K562 (cell line): ENCODE data around the gene KCNH2. TPM values are rescaled to one million over a fixed set of nuclear protein-coding genes. Genes with fewer than 3 reads are reported as not detected.
A peak's percentile ranks its signal among the peaks of the same experiment; 100 is the strongest.

Experiments used
- BCL6 ChIP-seq: fragments of 250-450 bp; sonication (Bioruptor Pico); IDR thresholded peaks from 2 replicates; pipeline ENCODE4 v1.4.0; 2020
- BRD4 ChIP-seq: fragments of 200-600 bp; sonication (generic); IDR thresholded peaks from 2 replicates; pipeline ENCODE4 v1.6.1; 2017; ENCODE audit warnings: inconsistent platforms
- CREB3 ChIP-seq: fragments of 450-650 bp; conservative IDR thresholded peaks from 2 replicates; pipeline ENCODE4 v1.6.1; 2016; ENCODE audit warnings: missing genetic modification characterization, low read depth, mild to moderate bottlenecking, missing compliant biosample characterization, moderate library complexity
- DEAF1 ChIP-seq: fragments of 450-650 bp; formaldehyde crosslinking; IDR thresholded peaks from 2 replicates; pipeline ENCODE4 v1.4.0; 2020; ENCODE audit warnings: mild to moderate bottlenecking, moderate library complexity
- E4F1 ChIP-seq: fragments of 250-450 bp; sonication (Bioruptor Pico); IDR thresholded peaks from 2 replicates; pipeline ENCODE4 v1.5.0; 2021; ENCODE audit warnings: mild to moderate bottlenecking, borderline replicate concordance
- ELF2 ChIP-seq: fragments of 250-450 bp; sonication (Bioruptor Pico); IDR thresholded peaks from 2 replicates; pipeline ENCODE4 v1.5.0; 2021; ENCODE audit warnings: mild to moderate bottlenecking
- HDGF ChIP-seq: fragments of 450-650 bp; IDR thresholded peaks from 2 replicates; pipeline ENCODE4 v1.6.1; 2016
- MBD2 ChIP-seq: sonication (generic); IDR thresholded peaks from 2 replicates; pipeline ENCODE4 v1.6.1; 2016; ENCODE audit warnings: low read depth, borderline replicate concordance
- NFE2L1 ChIP-seq: fragments of 450-650 bp; IDR thresholded peaks from 2 replicates; pipeline ENCODE4 v1.6.1; 2016; ENCODE audit warnings: missing genetic modification characterization, low read depth, mild to moderate bottlenecking, missing compliant biosample characterization, moderate library complexity, borderline replicate concordance
- POU5F1 ChIP-seq: fragments of 150-350 bp; IDR thresholded peaks from 2 replicates; pipeline ENCODE4 v1.6.1; 2014; ENCODE audit warnings: borderline replicate concordance, low read length, low read depth, mild to moderate bottlenecking; ENCODE audit not compliant: partially characterized antibody
- SMAD1 ChIP-seq: fragments of 150-350 bp; IDR thresholded peaks from 2 replicates; pipeline ENCODE4 v1.6.1; 2014; ENCODE audit warnings: low read length, low read depth; ENCODE audit not compliant: partially characterized antibody
- TCF15 ChIP-seq: fragments of 250-450 bp; sonication (Bioruptor Pico); IDR thresholded peaks from 2 replicates; pipeline ENCODE4 v1.8.0; 2022; ENCODE audit warnings: moderate library complexity, mild to moderate bottlenecking, inconsistent platforms
- VEZF1 ChIP-seq: fragments of 200-800 bp; sonication (Bioruptor generic); IDR thresholded peaks from 2 replicates; pipeline ENCODE4 v1.6.1; 2017; ENCODE audit warnings: missing genetic modification characterization, missing compliant biosample characterization
- ZBTB11 ChIP-seq, 3 experiments: fragments of 200-800 bp in 1 of 3; fragments of 250-450 bp in 1 of 3; fragments of 450-650 bp in 1 of 3; sonication (Bioruptor Pico) in 1 of 3; sonication (Bioruptor generic) in 1 of 3; formaldehyde crosslinking in 1 of 3; IDR thresholded peaks; 2 replicates each; pipeline versions ENCODE4 v1.6.1 to v1.8.0; 2016 to 2022; ENCODE audit warnings: mild to moderate bottlenecking in 2 of 3, missing genetic modification characterization in 2 of 3, missing compliant biosample characterization in 1 of 3, moderate library complexity in 1 of 3
- ZNF324 ChIP-seq: fragments of 250-450 bp; sonication (Bioruptor Pico); IDR thresholded peaks from 2 replicates; pipeline ENCODE4 v1.4.0; 2020; ENCODE audit warnings: mild to moderate bottlenecking
- polyA plus RNA-seq, 8 experiments: library from polyadenylated mRNA; depleted of rRNA in 4 of 8; stranded (reverse) in 5 of 8; unstranded in 3 of 8; fragments of >200 nt; fragmentation: Nextera tagmentation in 2 of 8; fragmentation: Illumina TruSeq in 1 of 8; extraction: Ambion mirVana in 2 of 8; extraction: Trizol in 1 of 8; gene quantifications; 2 replicates each; pipeline versions ENCODE4 v1.2.1 to v1.2.3, GENCODE V29; 2011 to 2014; ENCODE audit warnings: inconsistent platforms in 1 of 8, missing spikeins in 1 of 8
- total RNA-seq, 7 experiments: library from RNA; depleted of rRNA in 6 of 7; stranded (reverse); fragments of >200 nt in 6 of 7; fragmentation: Illumina TruSeq in 2 of 7; extraction: Trizol in 2 of 7; gene quantifications; 2 replicates each; pipeline versions ENCODE4 v1.2.1 to v1.2.3, GENCODE V29; 2011 to 2021; ENCODE audit warnings: low replicate concordance in 1 of 7

The KCNH2 gene
- total and polyA plus RNA-seq, 9 of the 15 experiments (the other 6 are each of a cell fraction or from before 2014, with no cell fraction given): 18.1 to 368 (median 218) TPM

GRCh38 chr7:150962553-150963399 lies 15.3 kb downstream of the KCNH2 start (continued):
- TF ChIP-seq ELF2 (CRISPR knock-in tag) (no peak; the same call in 1 of the 2 replicates), NFE2L1 (tag) (no peak), TCF15 (CRISPR knock-in tag) (no peak), CREB3 (tag) (0 out of 2 replicates have a peak, but pooled peaks have one; percentile 36), E4F1 (no peak), VEZF1 (peak; percentile 71), ZNF324 (CRISPR knock-in tag) (no peak), HDGF (peak; percentile 98), POU5F1 (no peak), ZBTB11 (CRISPR knock-in tag; IDR thresholded peaks at IDR 0.05) (0 out of 6 replicates have a peak, but pooled peaks of 1 of the 3 experiments have one; percentile 16), DEAF1 (peak; percentile 97), BCL6 (CRISPR knock-in tag) (no peak), MBD2 (0 out of 2 replicates have a peak, but pooled peaks have one; percentile 21), BRD4 (no peak; the same call in 1 of the 2 replicates), SMAD1 (peak; percentile 12)
